HCT116 (cell line): Measurements from ENCODE around the gene TYW1B.
"Not testable (repeated sequence)": the region's sequence is repeated elsewhere in the genome, so short reads cannot be mapped to it uniquely, and the experiment has no call there.

ENCODE experiments used
- EZH2phosphoT487 ChIP-seq: fragments of 200-600 bp; IDR thresholded peaks from 2 replicates; pipeline ENCODE4 v1.6.1; 2018; ENCODE audit warnings: antibody characterized with exemption, borderline replicate concordance
- JUND ChIP-seq: IDR thresholded peaks from 2 replicates; pipeline ENCODE4 v1.6.1; 2012
- POLR2A ChIP-seq: IDR thresholded peaks from 2 replicates; pipeline ENCODE4 v1.7.0; 2011; ENCODE audit warnings: borderline replicate concordance; ENCODE audit not compliant: insufficient read depth, insufficient read length; ENCODE audit errors: extremely low read depth
- POLR2AphosphoS5 ChIP-seq: IDR thresholded peaks from 2 replicates; pipeline ENCODE4 v1.6.1; 2011; ENCODE audit warnings: mild to moderate bottlenecking, low read depth, low read length, moderate library complexity
- RAD21 ChIP-seq: IDR thresholded peaks from 2 replicates; pipeline ENCODE4 v1.6.1; 2012; ENCODE audit warnings: low read depth, mild to moderate bottlenecking
- TF ChIP-seq, protein P1 (sequence below), 3 experiments: fragments of 200-600 bp in 1 of 3; sonication (generic) in 1 of 3; IDR thresholded peaks in 2 of 3; conservative IDR thresholded peaks in 1 of 3; 2 replicates each; pipeline ENCODE4 v1.5.1; 2012 to 2017; ENCODE audit warnings: low read depth in 2 of 3, low read length in 2 of 3, antibody characterized with exemption in 1 of 3, borderline replicate concordance in 1 of 3, control low read depth in 1 of 3, mild to moderate bottlenecking in 1 of 3, mixed read lengths in 1 of 3, mixed run types in 1 of 3, moderate library complexity in 1 of 3; ENCODE audit not compliant: insufficient read depth in 1 of 3
- TF ChIP-seq, protein P2 (sequence below): IDR thresholded peaks from 2 replicates; pipeline ENCODE4 v1.6.1; 2012; ENCODE audit warnings: low read depth
- TF ChIP-seq, protein P3 (sequence below): IDR thresholded peaks from 2 replicates; pipeline ENCODE4 v1.6.1; 2012

GRCh38 chr7:72857925-72858324 lies 29.9 kb upstream of the TYW1B start:
- TF ChIP-seq, protein P1, sequence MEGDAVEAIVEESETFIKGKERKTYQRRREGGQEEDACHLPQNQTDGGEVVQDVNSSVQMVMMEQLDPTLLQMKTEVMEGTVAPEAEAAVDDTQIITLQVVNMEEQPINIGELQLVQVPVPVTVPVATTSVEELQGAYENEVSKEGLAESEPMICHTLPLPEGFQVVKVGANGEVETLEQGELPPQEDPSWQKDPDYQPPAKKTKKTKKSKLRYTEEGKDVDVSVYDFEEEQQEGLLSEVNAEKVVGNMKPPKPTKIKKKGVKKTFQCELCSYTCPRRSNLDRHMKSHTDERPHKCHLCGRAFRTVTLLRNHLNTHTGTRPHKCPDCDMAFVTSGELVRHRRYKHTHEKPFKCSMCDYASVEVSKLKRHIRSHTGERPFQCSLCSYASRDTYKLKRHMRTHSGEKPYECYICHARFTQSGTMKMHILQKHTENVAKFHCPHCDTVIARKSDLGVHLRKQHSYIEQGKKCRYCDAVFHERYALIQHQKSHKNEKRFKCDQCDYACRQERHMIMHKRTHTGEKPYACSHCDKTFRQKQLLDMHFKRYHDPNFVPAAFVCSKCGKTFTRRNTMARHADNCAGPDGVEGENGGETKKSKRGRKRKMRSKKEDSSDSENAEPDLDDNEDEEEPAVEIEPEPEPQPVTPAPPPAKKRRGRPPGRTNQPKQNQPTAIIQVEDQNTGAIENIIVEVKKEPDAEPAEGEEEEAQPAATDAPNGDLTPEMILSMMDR (IDR thresholded peaks at IDR 0.05 in 2 of 3, conservative IDR thresholded peaks at IDR 0.05 in 1 of 3; ENCODE audit: borderline replicate concordance in 1 of 3, insufficient read depth in 1 of 3, low read depth in 2 of 3, low read length in 2 of 3) = not testable (repeated sequence)
- not testable (repeated sequence) for TF ChIP-seq POLR2A, EZH2phosphoT487, RAD21, JUND, POLR2AphosphoS5
- TF ChIP-seq, protein P2, sequence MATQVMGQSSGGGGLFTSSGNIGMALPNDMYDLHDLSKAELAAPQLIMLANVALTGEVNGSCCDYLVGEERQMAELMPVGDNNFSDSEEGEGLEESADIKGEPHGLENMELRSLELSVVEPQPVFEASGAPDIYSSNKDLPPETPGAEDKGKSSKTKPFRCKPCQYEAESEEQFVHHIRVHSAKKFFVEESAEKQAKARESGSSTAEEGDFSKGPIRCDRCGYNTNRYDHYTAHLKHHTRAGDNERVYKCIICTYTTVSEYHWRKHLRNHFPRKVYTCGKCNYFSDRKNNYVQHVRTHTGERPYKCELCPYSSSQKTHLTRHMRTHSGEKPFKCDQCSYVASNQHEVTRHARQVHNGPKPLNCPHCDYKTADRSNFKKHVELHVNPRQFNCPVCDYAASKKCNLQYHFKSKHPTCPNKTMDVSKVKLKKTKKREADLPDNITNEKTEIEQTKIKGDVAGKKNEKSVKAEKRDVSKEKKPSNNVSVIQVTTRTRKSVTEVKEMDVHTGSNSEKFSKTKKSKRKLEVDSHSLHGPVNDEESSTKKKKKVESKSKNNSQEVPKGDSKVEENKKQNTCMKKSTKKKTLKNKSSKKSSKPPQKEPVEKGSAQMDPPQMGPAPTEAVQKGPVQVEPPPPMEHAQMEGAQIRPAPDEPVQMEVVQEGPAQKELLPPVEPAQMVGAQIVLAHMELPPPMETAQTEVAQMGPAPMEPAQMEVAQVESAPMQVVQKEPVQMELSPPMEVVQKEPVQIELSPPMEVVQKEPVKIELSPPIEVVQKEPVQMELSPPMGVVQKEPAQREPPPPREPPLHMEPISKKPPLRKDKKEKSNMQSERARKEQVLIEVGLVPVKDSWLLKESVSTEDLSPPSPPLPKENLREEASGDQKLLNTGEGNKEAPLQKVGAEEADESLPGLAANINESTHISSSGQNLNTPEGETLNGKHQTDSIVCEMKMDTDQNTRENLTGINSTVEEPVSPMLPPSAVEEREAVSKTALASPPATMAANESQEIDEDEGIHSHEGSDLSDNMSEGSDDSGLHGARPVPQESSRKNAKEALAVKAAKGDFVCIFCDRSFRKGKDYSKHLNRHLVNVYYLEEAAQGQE = not testable (repeated sequence)
- TF ChIP-seq, protein P3, sequence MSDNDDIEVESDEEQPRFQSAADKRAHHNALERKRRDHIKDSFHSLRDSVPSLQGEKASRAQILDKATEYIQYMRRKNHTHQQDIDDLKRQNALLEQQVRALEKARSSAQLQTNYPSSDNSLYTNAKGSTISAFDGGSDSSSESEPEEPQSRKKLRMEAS = not testable (repeated sequence)
